RKO (cell line): ENCODE data around the gene RABGEF1.
"Not testable (repeated sequence)": the region's sequence is repeated elsewhere in the genome, so short reads cannot be mapped to it uniquely, and the experiment has no call there.

ENCODE experiments used
- DNase-seq: peaks from one replicate; pipeline ENCODE4 v3.0.0-alpha.2; 2016; ENCODE audit warnings: low spot score

The RABGEF1 gene

GRCh38 chr7:66740302-66740979, at the start of gene RABGEF1:
Gene RABGEF1, plus strand, starts transcription at chr7:66740733. Its CDS starts 31,167 bp downstream, at chr7:66771900.
- peak; percentile 93 for DNase-seq

DNA sequence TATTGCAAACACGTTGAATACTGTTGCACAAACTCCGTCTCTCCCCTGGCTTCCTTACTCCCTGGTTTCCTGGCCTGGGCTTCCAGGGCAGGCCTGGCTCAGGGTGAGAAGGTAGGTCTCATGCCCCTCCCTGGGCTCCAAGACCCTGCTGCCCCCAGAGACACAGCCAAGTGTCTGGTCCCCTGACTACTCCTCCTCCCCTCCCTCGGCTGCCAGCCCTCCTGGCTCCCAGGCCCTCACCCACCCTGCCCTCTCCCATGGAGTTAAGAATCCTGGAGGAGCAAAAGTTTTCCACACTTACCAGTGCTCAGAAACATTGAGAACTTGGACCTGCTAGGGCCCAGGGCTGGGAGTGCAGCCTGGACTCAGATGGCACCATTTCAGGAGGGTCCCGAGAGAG, 47.2 kb upstream of the RABGEF1 start:
- no peak for DNase-seq

DNA sequence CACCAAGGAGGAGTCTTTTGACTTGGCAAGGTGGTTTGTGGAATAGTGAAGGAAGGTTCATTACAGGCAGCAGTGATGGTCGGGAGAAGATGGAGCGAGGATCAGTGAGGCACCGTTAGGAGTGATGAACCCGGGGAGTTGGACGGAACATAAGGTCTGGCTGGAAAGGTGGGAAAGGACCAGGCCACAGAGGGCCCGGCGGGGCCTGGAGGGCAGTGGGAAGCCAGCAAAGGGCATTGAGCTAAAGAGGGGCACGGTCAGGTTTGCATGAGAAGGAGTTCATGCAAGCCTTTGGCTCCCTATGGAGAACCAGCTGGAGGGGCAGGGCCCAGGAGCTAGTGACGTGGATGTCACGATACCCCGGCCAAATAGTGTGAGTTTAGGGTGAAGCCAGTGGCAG, 46.2 kb upstream of the RABGEF1 start:
- no peak for DNase-seq

GRCh38 chr7:66695417-66695816, 45.1 kb upstream of the RABGEF1 start:
- not testable (repeated sequence) for DNase-seq

- DNase-seq, result not testable (repeated sequence)
These were observed 44.4 kb upstream of the RABGEF1 start for GRCh38 chr7:66696134-66696533.

DNA sequence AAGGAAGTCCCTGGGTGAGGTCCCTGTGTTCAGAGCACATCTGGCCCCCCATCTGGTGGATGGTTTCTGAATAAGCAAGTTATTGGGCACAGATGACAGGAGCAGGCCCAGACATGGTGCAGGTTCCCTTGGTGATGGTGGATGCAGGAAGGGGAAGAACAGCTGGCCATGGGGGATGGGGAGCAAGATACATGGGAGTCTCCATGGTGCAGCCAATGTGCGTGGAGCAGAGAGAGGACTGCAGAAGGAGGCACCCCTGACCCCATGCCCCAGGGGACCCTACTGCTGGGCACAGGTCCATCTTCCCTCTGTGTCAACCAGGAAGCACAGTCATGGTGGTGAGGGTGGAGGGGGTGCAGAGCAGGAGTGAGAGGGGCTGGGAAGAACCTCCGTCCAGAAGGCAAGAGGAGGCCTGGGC, 43.8 kb upstream of the RABGEF1 start:
- peak; percentile 23 for DNase-seq

DNA sequence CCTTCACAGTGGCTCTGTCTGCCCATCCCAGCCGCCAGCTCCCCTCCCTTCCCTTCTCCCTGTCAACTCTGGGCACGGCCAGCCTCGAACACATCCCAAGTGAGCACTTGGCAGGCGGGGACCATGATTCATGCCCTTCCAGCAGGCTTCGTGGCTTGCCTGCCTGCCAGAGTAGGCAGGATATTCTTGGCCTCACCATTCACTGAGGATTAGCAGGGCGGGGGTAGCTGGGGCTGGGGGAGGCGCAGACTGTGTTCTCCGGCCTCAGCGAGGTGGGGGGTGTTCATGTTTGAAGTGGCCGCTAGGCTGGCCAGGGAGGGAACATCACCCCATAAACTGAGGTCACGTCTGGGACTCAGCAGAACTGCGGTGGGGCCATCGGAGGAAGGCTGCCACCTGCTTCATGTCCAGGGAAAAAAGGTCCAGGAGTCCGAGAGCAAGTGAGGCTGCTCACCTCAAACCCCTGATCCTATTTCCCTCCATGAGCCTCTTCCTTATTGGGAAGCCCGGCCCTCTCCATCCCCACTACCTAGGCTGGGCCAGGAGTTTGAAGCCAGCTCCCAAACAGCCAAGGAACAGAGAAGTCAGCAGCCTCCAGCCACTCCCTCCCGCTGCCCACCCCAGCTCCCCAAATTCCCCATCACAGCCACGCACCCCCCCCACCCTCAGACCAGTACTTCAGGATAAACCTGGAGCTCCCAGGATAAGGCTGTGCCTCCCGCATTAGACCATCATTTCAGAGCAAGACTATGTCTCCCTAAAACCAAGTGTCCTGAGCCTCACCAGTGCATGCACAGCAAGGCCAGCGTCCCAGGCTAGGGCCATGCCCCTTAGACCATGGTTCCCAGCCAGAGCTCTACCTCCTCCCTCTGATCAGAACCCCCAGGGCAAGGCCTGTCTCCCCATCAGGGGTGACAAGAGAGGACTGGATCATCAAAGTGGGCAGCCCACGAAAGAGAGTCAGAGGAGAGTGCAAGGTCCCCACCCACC, 42.8 kb upstream of the RABGEF1 start:
- DNase-seq, result peak; percentile 14

GRCh38 chr7:66698652-66699205, 41.8 kb upstream of the RABGEF1 start:
- DNase-seq, result no peak

- DNase-seq, result no peak
These were observed 40.5 kb upstream of the RABGEF1 start for GRCh38 chr7:66699998-66700397.

DNA sequence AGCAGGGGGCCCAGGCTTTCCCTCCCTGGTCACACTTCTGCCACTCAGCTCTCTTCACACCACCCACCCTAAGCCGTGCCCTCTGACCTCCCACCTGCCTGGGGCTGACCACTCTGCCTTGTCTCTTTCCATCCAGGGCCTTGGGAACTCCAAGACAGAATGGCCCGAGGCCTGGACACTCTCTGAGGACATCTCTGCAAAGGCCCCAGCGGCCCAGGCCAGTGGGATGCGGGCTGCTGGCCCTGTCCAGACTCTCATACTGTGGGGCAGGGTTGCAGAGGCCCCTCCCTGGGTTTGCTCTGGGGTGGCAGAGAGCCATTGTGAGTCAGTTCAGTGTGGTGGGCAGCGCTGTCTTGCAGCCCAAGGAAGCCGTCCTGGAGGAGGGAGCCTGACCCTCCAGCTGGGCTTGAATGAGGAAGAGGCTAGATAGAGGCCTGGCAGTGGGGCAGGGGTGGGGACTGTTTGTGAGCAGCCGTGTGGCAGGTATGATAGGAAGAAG, 39.9 kb upstream of the RABGEF1 start:
- no peak for DNase-seq

GRCh38 chr7:66707825-66708224, 32.7 kb upstream of the RABGEF1 start:
- no peak for DNase-seq

- DNase-seq, result not testable (repeated sequence)
These were observed 29.8 kb upstream of the RABGEF1 start for GRCh38 chr7:66710752-66711151.

DNA sequence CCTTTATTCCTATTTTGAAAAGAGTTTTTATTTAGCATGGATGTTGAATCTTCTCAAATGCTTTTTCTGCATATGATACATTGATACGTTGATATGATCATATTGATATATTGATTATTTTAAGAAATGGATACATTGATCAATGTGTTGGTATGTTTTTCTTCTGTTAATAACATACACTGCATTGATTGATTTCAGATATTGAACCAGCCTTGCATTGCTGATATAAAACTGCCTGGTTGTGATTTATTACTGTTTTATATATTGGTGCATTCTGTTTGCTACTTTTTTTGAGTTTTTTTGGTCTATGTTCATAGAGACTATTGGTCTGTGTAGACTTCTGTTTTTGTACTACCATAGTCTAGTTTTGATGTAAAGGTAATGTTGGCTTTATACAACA, 26.8 kb upstream of the RABGEF1 start:
- no peak for DNase-seq

DNA sequence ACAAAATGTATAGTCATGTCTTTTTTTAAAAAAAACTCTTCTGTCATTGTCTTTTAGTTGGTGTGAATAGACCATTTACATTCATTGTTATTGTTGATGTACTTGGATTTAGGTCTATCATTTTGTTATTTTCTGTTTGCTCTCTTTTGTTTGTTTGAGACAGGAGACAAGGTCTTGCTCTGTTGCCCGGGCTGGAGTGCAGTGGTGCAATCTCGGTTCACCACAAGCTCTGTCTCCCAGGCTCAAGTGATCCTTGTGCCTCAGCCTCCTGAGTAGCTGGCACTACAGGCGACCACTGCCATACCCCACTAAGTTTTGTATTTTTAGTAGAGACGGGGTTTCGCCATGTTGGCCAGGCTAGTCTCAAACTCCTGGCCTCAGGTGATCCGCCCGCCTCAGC, 23.9 kb upstream of the RABGEF1 start:
- not testable (repeated sequence) for DNase-seq

DNA sequence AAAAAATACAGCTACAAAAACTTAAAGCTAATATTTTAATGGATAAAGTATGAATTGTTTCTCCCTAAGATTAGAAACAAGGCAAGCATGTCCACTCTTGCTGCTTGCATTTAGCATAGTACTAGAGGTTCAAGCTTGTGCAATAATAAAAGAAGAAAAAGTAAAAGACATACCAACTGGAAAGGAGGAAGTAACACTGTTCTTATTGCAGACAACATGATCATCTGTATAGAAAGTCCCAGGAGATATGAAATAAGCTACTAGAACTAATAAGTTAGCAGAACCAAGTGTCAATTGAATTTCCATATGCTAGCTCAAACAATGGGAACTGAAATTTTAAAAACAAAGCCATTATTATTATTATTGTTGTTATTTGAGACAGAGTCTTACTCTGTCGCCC, 20.0 kb upstream of the RABGEF1 start:
- no peak for DNase-seq

- no peak for DNase-seq
These were observed 14.7 kb upstream of the RABGEF1 start for GRCh38 chr7:66725843-66726242.

DNA sequence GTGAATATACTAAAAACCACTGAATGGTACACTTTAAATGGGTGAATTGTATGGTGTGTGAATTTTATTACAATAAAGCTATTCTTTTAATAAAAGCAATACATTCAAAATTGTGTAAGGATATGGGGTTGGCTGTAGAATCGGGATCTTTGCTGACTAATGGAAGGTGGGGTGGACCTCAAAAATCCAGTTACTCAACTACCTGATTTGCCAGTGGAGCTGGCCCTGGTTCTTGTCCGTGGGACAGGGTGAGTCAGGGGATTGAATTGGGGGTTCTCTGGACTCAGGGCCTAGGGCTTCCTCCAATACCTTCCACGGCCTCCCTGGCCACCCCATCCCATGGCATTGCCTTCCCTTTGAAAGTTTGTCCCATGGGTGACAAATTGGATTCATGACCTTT, 13.5 kb upstream of the RABGEF1 start:
- no peak for DNase-seq

DNA sequence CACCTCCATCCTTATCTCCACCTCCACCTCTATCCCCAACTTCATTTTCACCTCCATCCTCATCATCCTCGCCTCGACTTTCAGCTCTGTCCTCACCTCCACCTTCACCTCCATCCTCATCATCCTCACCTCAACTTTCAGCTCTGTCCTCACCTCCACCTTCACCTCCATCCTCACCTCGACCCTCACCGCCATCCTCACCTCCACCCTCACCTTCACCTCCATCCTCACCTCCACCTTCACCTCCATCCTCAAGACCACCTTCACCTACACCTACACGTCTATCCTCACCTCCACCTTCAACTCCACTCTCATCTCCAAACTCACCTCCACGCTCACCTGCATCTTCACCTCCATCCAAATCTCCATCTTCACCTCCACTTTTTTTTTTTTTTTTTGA, 12.0 kb upstream of the RABGEF1 start:
- DNase-seq, result no peak

DNA sequence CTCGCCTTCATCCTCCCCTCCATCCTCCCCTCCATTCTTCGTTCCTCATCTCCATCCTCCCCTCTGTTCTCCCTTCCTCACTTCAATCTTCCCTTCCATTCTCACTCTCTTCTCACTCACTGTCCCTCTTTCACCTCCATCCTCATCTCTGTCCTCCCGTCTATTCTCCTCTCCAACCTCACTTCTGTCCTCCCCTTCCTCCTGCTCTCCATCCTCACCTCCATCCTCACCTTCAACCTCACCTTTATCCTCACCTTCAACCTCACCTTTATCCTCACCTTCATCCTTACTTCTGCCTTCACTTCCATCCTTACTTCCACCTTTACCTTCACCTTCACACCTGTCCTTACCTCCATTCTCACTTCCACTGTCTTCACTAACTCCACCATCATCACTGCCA, 11.3 kb upstream of the RABGEF1 start:
- DNase-seq, result no peak

GRCh38 chr7:66731986-66732385, 8.5 kb upstream of the RABGEF1 start:
- DNase-seq, result no peak

GRCh38 chr7:66732439-66732838, 8.1 kb upstream of the RABGEF1 start:
- DNase-seq, result no peak

- no peak for DNase-seq
These were observed 6.5 kb upstream of the RABGEF1 start for GRCh38 chr7:66734006-66734405.

- DNase-seq, result no peak
These were observed 5.4 kb upstream of the RABGEF1 start for GRCh38 chr7:66735154-66735553.
